GM23248 (cell line): Measurements from ENCODE around the gene SYT1. TPM values are rescaled to one million over a fixed set of nuclear protein-coding genes. Genes with fewer than 3 reads are reported as not detected.

Source experiments
- DNase-seq: peaks from one replicate; pipeline ENCODE4 v3.0.0-alpha.2; 2015
- H2AFZ ChIP-seq: fragments of 200-600 bp; sonication (generic); 2 replicates; pipeline ENCODE4 v1.6.1; 2016; ENCODE audit warnings: antibody characterized with exemption
- H3F3A ChIP-seq: fragments of 200-600 bp; sonication (generic); 2 replicates; pipeline ENCODE4 v1.6.1; 2016; ENCODE audit warnings: mild to moderate bottlenecking, antibody characterized with exemption, mixed run types; ENCODE audit not compliant: insufficient read depth
- H3K27ac ChIP-seq: fragments of 200-600 bp; sonication (generic); 2 replicates; pipeline ENCODE4 v1.5.1; 2016; ENCODE audit warnings: mild to moderate bottlenecking
- H3K27me3 ChIP-seq: fragments of 200-600 bp; sonication (generic); replicated peaks from 2 replicates; pipeline ENCODE4 v1.6.1; 2016; ENCODE audit warnings: mild to moderate bottlenecking; ENCODE audit not compliant: insufficient read depth
- H3K36me3 ChIP-seq: fragments of 200-600 bp; sonication (generic); 2 replicates; pipeline ENCODE4 v1.6.1; 2016; ENCODE audit warnings: low read depth, mild to moderate bottlenecking
- H3K4me1 ChIP-seq: fragments of 200-600 bp; sonication (generic); 2 replicates; pipeline ENCODE4 v1.6.1; 2016; ENCODE audit warnings: mild to moderate bottlenecking; ENCODE audit not compliant: insufficient read depth
- H3K4me2 ChIP-seq: fragments of 200-600 bp; sonication (generic); one replicate; pipeline ENCODE4 v1.6.1; 2016; ENCODE audit warnings: mild to moderate bottlenecking; ENCODE audit not compliant: unreplicated experiment
- H3K4me3 ChIP-seq: fragments of 200-600 bp; sonication (generic); 2 replicates; pipeline ENCODE4 v1.5.1; 2016; ENCODE audit warnings: mild to moderate bottlenecking
- H3K79me2 ChIP-seq: fragments of 200-600 bp; sonication (generic); 2 replicates; pipeline ENCODE4 v1.6.1; 2016; ENCODE audit warnings: mild to moderate bottlenecking; ENCODE audit not compliant: insufficient read depth
- H3K9ac ChIP-seq: fragments of 200-600 bp; sonication (generic); 2 replicates; pipeline ENCODE4 v1.6.1; 2016; ENCODE audit warnings: mild to moderate bottlenecking
- H3K9me2 ChIP-seq: fragments of 200-600 bp; sonication (generic); 2 replicates; pipeline ENCODE4 v1.6.1; 2016; ENCODE audit warnings: mixed run types, mild to moderate bottlenecking, moderate library complexity; ENCODE audit not compliant: insufficient read depth
- H3K9me3 ChIP-seq: fragments of 200-600 bp; sonication (generic); one replicate; pipeline ENCODE4 v1.6.1; 2017; ENCODE audit warnings: low read depth
- H4K20me1 ChIP-seq: fragments of 200-600 bp; sonication (generic); 2 replicates; pipeline ENCODE4 v1.6.0; 2016; ENCODE audit not compliant: insufficient read depth
- EZH2 ChIP-seq: fragments of 200-600 bp; sonication (generic); IDR thresholded peaks from 2 replicates; pipeline ENCODE4 v1.6.1; 2018; ENCODE audit warnings: antibody characterized with exemption, mild to moderate bottlenecking; ENCODE audit not compliant: insufficient read depth, poor library complexity, severe bottlenecking
- EZH2phosphoT487 ChIP-seq: fragments of 200-600 bp; sonication (generic); IDR thresholded peaks from 2 replicates; pipeline ENCODE4 v1.6.1; 2018; ENCODE audit warnings: antibody characterized with exemption, moderate library complexity, mild to moderate bottlenecking, low read depth; ENCODE audit not compliant: insufficient read depth
- WGBS, 2 experiments: methylation state at CpG; one replicate each; pipeline ENCODE4 v1.1.6; 2015 to 2017; ENCODE audit warnings: low lambda C conversion rate in 2 of 2, low coverage in 1 of 2; ENCODE audit errors: missing lambda C conversion rate in 2 of 2; 5-methylcytosine and 5-hydroxymethylcytosine counted together
- in situ Hi-C: fragments of 300-500 bp; cut with MboI; formaldehyde crosslinking; loops from 2 replicates; pipeline ENCODE4 v1.15.0; 2020
- polyA plus RNA-seq: library from polyadenylated mRNA; unstranded; fragments of >200 nt; fragmentation: Nextera tagmentation; extraction: Ambion mirVana; gene quantifications from 2 replicates; pipeline ENCODE4 v1.2.1, GENCODE V29; 2016
- total RNA-seq: library from RNA; depleted of rRNA; stranded (reverse); fragments of >200 nt; shearing (Covaris generic); gene quantifications from 2 replicates; pipeline ENCODE4 v1.2.3, GENCODE V29; 2014

The SYT1 gene
- total and polyA plus RNA-seq, 2 experiments from 2014 or later, result 1.7 to 2.4 TPM

DNA sequence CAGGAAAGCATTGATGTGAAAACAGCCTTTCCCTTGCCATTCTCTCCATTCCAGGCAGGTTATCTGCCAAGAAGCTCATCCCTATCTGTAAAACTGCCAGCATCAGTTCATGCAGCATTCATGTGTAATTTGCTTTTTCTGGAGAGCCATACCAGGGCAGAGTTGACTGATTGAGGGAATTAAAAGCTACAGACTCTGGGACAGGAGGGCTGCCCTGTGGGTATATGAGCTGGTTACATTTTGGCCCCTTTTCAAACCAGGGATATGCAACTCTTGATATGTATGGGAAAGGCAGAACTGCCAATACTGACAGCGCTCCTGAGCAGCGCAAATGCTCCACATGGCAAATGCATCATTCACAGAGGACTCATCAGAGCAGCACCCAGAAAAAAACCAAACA lies 53.7 kb downstream of the SYT1 start:
- Histone ChIP-seq H3K27me3 (no peaks in the 10 kb centered on the region), H3K9me3 (no peaks in the 10 kb centered on the region), H3K4me1 (no peaks in the 10 kb centered on the region), H3K4me2 (no peak overlapping the region), H3K79me2 (no peaks in the 10 kb centered on the region), H3F3A (no peaks in the 10 kb centered on the region), H4K20me1 (no peaks in the 10 kb centered on the region), H3K27ac (no peak overlapping the region), H3K9ac (no peak overlapping the region), H3K36me3 (no peaks in the 10 kb centered on the region), H3K9me2 (no peaks in the 10 kb centered on the region; the same call in 1 of the 2 replicates), H2AFZ (no peak overlapping the region), H3K4me3 (no peak overlapping the region)
- in situ Hi-C loops, result no loop called here
- no peak for DNase-seq
- no peak for TF ChIP-seq EZH2phosphoT487
- no peak for TF ChIP-seq EZH2
- WGBS, 2 experiments, result 90 to 100% methylated on average over 2 of the region's 2 CpGs

DNA sequence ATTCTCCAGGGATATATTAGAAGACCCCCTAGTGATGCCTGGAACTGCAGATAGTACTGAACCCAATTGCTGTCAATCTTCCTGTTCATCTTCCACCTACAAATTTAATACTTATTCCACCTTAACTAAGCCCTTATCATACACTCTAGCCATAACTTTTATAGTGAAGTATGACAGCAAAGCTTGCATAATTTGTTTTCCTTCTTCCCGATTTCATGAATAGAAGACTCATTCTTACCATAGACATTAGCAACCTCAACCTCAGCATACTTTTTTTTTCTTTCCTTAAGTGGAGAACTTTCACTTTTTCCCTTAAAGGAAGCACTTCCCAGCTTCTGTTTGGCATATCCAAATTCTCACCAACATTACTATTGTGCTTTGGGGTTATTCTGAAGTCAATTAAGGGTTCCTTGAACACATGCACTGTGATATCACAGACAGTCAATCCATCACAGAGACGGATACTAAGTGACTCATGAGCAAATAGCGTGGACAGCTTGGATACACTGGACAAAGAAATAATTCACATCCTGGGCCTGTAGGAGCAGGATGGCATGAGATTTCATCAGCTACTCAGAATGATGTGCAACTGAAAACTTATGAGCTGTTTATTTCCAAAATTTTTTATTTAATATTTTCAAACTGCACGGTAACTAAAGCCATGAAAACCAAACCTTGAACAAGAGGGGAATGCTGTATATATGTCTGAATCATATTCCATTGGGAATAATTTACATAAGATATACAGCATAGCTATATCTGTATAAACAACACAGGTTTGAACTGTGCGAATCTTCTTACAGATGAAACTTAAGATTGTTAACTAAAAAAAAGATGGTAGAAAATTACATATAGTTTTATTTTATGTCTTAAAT lies 63.9 kb downstream of the SYT1 start:
- no peak for TF ChIP-seq EZH2phosphoT487
- no peak for TF ChIP-seq EZH2
- no peak overlapping the region for H3K4me3 ChIP-seq
- H3K4me1 ChIP-seq, result no peaks in the 10 kb centered on the region
- H4K20me1 ChIP-seq, result no peaks in the 10 kb centered on the region
- no peak overlapping the region for H2AFZ ChIP-seq
- WGBS, 2 experiments, result 72 to 84% methylated on average over 5 of the region's 5 CpGs
- H3K9ac ChIP-seq, result no peak overlapping the region
- peak; percentile 42 for DNase-seq
- H3K27me3 ChIP-seq, result no peaks in the 10 kb centered on the region
- H3K36me3 ChIP-seq, result no peaks in the 10 kb centered on the region
- in situ Hi-C loops, result no loop called here
- H3K9me2 ChIP-seq, result no peaks in the 10 kb centered on the region
- H3F3A ChIP-seq, result no peaks in the 10 kb centered on the region
- H3K4me2 ChIP-seq, result no peak overlapping the region
- peak overlapping the region; percentile 44 for H3K27ac ChIP-seq
- no peaks in the 10 kb centered on the region for H3K79me2 ChIP-seq
- H3K9me3 ChIP-seq, result no peaks in the 10 kb centered on the region

DNA sequence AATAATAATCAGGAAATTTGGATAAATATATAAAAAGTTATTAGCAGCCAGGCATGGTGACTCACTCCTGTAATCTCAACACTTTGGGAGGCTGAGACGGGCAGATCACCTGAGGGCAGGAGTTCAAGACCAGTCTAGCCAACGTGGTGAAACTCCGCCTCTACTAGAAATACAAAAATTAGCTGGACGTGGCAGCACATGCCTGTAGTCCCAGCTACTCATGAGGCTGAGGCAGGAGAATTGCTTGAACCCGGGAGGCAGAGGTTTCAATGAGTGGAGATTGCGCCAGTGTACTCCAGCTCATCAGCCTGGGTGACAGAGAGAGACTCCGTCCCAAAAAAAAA lies 64.5 kb downstream of the SYT1 start:
- Histone ChIP-seq H3K4me2 (no peak overlapping the region), H3K27ac (0 out of 2 replicates have a peak overlapping the region, but pooled peaks have one; percentile 44), H3F3A (no peaks in the 10 kb centered on the region), H3K27me3 (no peaks in the 10 kb centered on the region), H3K9me2 (no peaks in the 10 kb centered on the region), H3K36me3 (no peaks in the 10 kb centered on the region), H2AFZ (no peak overlapping the region), H3K9me3 (no peaks in the 10 kb centered on the region), H3K9ac (no peak overlapping the region), H3K4me3 (no peak overlapping the region), H3K79me2 (no peaks in the 10 kb centered on the region), H4K20me1 (no peaks in the 10 kb centered on the region), H3K4me1 (no peaks in the 10 kb centered on the region)
- in situ Hi-C loops, result no loop called here
- no peak for TF ChIP-seq EZH2phosphoT487
- TF ChIP-seq EZH2, result no peak
- no peak for DNase-seq
- WGBS, 2 experiments, result 92 to 97% methylated on average over 6 to 7 of the region's 7 CpGs

DNA sequence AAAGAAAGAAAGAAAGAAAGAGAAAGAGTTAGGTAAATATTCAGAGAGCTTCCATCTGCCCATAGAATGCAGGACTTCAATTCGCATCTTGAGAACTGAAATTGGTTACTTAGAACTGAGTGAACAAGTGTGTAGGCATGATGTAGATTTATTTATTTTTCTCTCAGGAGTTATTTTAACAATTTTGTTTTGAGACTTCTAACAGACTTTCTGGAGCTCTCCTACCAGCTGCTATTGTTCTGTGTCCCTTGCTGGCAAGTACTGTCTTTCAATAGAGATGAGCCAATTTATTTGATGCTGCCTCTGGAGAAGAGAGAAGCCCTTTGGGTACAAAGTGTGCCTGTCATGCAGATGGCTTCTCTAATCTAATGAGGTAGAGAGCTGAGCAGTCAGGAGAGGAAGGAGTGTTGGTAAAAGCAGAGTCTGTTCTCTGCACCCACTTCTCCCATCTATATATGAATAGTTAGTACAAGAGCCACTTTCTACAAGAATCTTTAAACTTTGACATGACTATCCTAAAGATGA lies 67.0 kb downstream of the SYT1 start:
- no peak overlapping the region for H3K4me2 ChIP-seq
- H3K79me2 ChIP-seq, result no peaks in the 10 kb centered on the region
- no peaks in the 10 kb centered on the region for H4K20me1 ChIP-seq
- H3K9me3 ChIP-seq, result no peaks in the 10 kb centered on the region
- DNase-seq, result no peak
- no peaks in the 10 kb centered on the region; the same call in 1 of the 2 replicates for H3K4me1 ChIP-seq
- H3K4me3 ChIP-seq, result no peak overlapping the region
- 60 to 85% methylated on average over 1 of the region's 1 CpG for WGBS, 2 experiments
- in situ Hi-C loops, result no loop called here
- no peaks in the 10 kb centered on the region for H3K27me3 ChIP-seq
- no peak for TF ChIP-seq EZH2
- no peak for TF ChIP-seq EZH2phosphoT487
- no peak overlapping the region for H3K27ac ChIP-seq
- H3K36me3 ChIP-seq, result no peaks in the 10 kb centered on the region
- H2AFZ ChIP-seq, result no peak overlapping the region
- no peaks in the 10 kb centered on the region for H3K9me2 ChIP-seq
- no peak overlapping the region for H3K9ac ChIP-seq
- no peaks in the 10 kb centered on the region for H3F3A ChIP-seq
